Testis (tissue), 3 donors: Measurements from ENCODE around the gene SLC1A3. TPM values are rescaled to one million over a fixed set of nuclear protein-coding genes. Genes with fewer than 3 reads are reported as not detected.

Source experiments
- DNase-seq: peaks from one replicate; pipeline ENCODE4 v3.0.0-alpha.2; 2019
- H3K27ac ChIP-seq, 2 donors: fragments of 200-600 bp; sonication (generic); one replicate each; pipeline ENCODE4 v1.5.1; 2019
- H3K27me3 ChIP-seq: fragments of 200-600 bp; sonication (generic); one replicate; pipeline ENCODE4 v1.5.1; 2019
- H3K36me3 ChIP-seq: fragments of 200-600 bp; sonication (generic); one replicate; pipeline ENCODE4 v1.5.1; 2017; ENCODE audit warnings: low read depth; ENCODE audit errors: missing control alignments
- H3K4me1 ChIP-seq: fragments of 200-600 bp; sonication (generic); one replicate; pipeline ENCODE4 v1.5.1; 2019
- H3K4me3 ChIP-seq, 2 donors: fragments of 200-600 bp; sonication (generic); one replicate each; pipeline ENCODE4 v1.5.1; 2017 to 2019
- H3K9me3 ChIP-seq: fragments of 200-600 bp; sonication (generic); one replicate; pipeline ENCODE4 v1.5.1; 2017
- CTCF ChIP-seq, 3 experiments: fragments of 450-650 bp in 2 of 3; fragments of 200-600 bp in 1 of 3; sonication (generic) in 1 of 3; IDR thresholded peaks; one replicate each; pipeline ENCODE4 v1.5.1; 2016 to 2019; ENCODE audit warnings: antibody characterized with exemption in 3 of 3, mild to moderate bottlenecking in 2 of 3, moderate library complexity in 1 of 3
- POLR2A ChIP-seq: fragments of 450-650 bp; IDR thresholded peaks from one replicate; pipeline ENCODE4 v1.6.1; 2017; ENCODE audit warnings: antibody characterized with exemption, mild to moderate bottlenecking, moderate library complexity
- WGBS, 2 donors: methylation state at CpG; one replicate each; pipeline ENCODE4 v1.1.5; 2018; 5-methylcytosine and 5-hydroxymethylcytosine counted together
- intact Hi-C: fragments of 100-400 bp; cut with DNase I; formaldehyde crosslinking; loops from one replicate; pipeline ENCODE4 v1.15.1; 2023; ENCODE audit warnings: low total_unique reads
- polyA plus RNA-seq: library from polyadenylated mRNA; stranded (reverse); fragments of 350-450 nt; fragmentation: Illumina TruSeq; extraction: RNeasy Lipid Tissue Mini Kit (QIAGEN cat#74804); gene quantifications from one replicate; pipeline ENCODE4 v1.2.3, GENCODE V29; 2014; ENCODE audit warnings: low read depth, low replicate concordance; ENCODE audit not compliant: insufficient read depth
- total RNA-seq, 2 donors: library from RNA; depleted of rRNA; stranded (reverse); fragments of >200 nt; gene quantifications; one replicate each; pipeline ENCODE4 v1.2.3, GENCODE V29; 2016

SLC1A3 gene
- total and polyA plus RNA-seq, 3 donors from 2014 or later = 3.6 to 10.8 (median 6.6) TPM

- WGBS, 2 donors = 53 to 75% methylated on average over 4 of the region's 4 CpGs
- H3K27ac ChIP-seq = no peak overlapping the region
- no peaks in the 10 kb centered on the region for H3K27me3 ChIP-seq
- no peaks in the 10 kb centered on the region for H3K36me3 ChIP-seq
- no peak for DNase-seq
- H3K9me3 ChIP-seq = no peaks in the 10 kb centered on the region
- H3K4me1 ChIP-seq = no peaks in the 10 kb centered on the region
- no peak for TF ChIP-seq CTCF (IDR thresholded peaks at IDR 0.05)
- TF ChIP-seq POLR2A = no peak
- intact Hi-C loops = no loop called here
- H3K4me3 ChIP-seq = no peak overlapping the region
Observed at GRCh38 chr5:36638056-36638455, 31.6 kb downstream of the SLC1A3 start.

DNA sequence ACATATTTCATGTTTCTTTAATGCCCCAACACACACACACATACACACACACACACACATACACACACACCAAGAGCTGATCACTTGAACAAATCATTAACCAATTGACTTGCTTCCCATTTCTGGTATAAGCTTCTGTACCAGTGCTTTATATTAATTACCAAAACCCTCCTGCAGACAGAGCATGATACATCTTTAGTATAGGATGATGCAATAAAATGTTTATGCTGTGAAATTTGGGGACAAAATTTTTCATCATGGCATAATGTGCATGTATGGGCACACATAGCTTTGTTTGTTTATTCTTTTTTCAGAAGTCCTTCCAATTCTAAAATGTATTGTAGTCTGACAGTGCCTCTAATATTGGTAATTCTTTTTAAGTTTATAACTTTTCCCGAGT, 34.5 kb downstream of the SLC1A3 start:
- H3K4me1 ChIP-seq = no peaks in the 10 kb centered on the region
- no peak overlapping the region for H3K27ac ChIP-seq
- DNase-seq = no peak
- intact Hi-C loops = no loop called here
- H3K27me3 ChIP-seq = no peaks in the 10 kb centered on the region
- no peak overlapping the region for H3K4me3 ChIP-seq
- WGBS, 2 donors = 57 to 89% methylated on average over 1 of the region's 1 CpG
- TF ChIP-seq CTCF (IDR thresholded peaks at IDR 0.05) (no peak), POLR2A (no peak)
- no peaks in the 10 kb centered on the region for H3K36me3 ChIP-seq
- H3K9me3 ChIP-seq = no peaks in the 10 kb centered on the region

DNA sequence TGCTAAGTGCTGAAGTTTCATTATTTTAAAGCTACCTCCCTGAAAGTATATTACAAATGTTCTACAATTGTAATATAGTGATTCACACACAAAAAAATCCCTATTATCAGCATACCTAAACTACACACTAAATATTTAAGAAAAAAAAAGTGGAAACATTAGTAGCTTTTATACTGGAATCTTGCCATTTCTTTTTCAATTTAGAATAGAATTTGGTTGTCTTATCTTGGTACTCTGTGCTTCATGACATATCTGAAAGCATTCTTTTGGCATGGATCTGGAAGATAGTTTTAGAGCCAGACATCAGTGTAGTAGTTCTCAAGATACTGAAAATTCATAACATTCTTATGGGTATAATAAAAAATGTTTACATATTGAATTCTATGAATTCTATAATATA, 35.0 kb downstream of the SLC1A3 start:
- TF ChIP-seq POLR2A = no peak
- no peak for TF ChIP-seq CTCF (IDR thresholded peaks at IDR 0.05)
- no peak for DNase-seq
- intact Hi-C loops = no loop called here

GRCh38 chr5:36642089-36642488, 35.7 kb downstream of the SLC1A3 start:
- no peaks in the 10 kb centered on the region for H3K36me3 ChIP-seq

More for the DNA sequence above, 35.0 kb downstream of the SLC1A3 start:
- Histone ChIP-seq H3K36me3 (no peaks in the 10 kb centered on the region), H3K27ac (no peak overlapping the region), H3K4me1 (no peaks in the 10 kb centered on the region), H3K4me3 (no peak overlapping the region), H3K9me3 (no peaks in the 10 kb centered on the region), H3K27me3 (no peaks in the 10 kb centered on the region)

More at GRCh38 chr5:36642089-36642488, 35.7 kb downstream of the SLC1A3 start:
- DNase-seq = no peak
- H3K27me3 ChIP-seq = no peaks in the 10 kb centered on the region
- no peaks in the 10 kb centered on the region for H3K9me3 ChIP-seq
- 76 to 82% methylated on average over 4 of the region's 4 CpGs for WGBS, 2 donors
- H3K27ac ChIP-seq = no peak overlapping the region
- H3K4me1 ChIP-seq = no peaks in the 10 kb centered on the region
- no peak overlapping the region for H3K4me3 ChIP-seq
- intact Hi-C loops = no loop called here
- no peak for TF ChIP-seq POLR2A
- no peak for TF ChIP-seq CTCF (IDR thresholded peaks at IDR 0.05)
